ENCODE data around the gene RPL10.

Gene RPL10

GRCh38 chrX:154397888-154398667 is at the start of gene RPL10:
RPL10 (plus strand) TSS chrX:154398377; CDS start chrX:154398520, 143 bp downstream.
- peak; percentile 89 for DNase-seq

- no peak for DNase-seq
These were observed 49.4 kb upstream of the RPL10 start for GRCh38 chrX:154348646-154349358.

- no peak for DNase-seq
These were observed 48.7 kb upstream of the RPL10 start for GRCh38 chrX:154349359-154349935.

- DNase-seq = no peak
These were observed 48.2 kb upstream of the RPL10 start for GRCh38 chrX:154349979-154350378.

- no peak for DNase-seq
These were observed 47.6 kb upstream of the RPL10 start for GRCh38 chrX:154350429-154351182.

GRCh38 chrX:154351183-154352011 is 46.8 kb upstream of the RPL10 start:
- DNase-seq = no peak

- no peak for DNase-seq
These were observed 46.2 kb upstream of the RPL10 start for GRCh38 chrX:154352012-154352401.

GRCh38 chrX:154352466-154352865 is 45.7 kb upstream of the RPL10 start:
- DNase-seq = no peak

- DNase-seq = no peak
These were observed 44.9 kb upstream of the RPL10 start for GRCh38 chrX:154353172-154353843.

- no peak for DNase-seq
These were observed 44.2 kb upstream of the RPL10 start for GRCh38 chrX:154354013-154354412.

GRCh38 chrX:154354516-154354915 is 43.7 kb upstream of the RPL10 start:
- DNase-seq = no peak

GRCh38 chrX:154355094-154355775 is 42.9 kb upstream of the RPL10 start:
- DNase-seq = no peak

GRCh38 chrX:154355776-154356140 is 42.4 kb upstream of the RPL10 start:
- DNase-seq = no peak

GRCh38 chrX:154356596-154356995 is 41.6 kb upstream of the RPL10 start:
- DNase-seq = no peak

GRCh38 chrX:154357205-154357604 is 41.0 kb upstream of the RPL10 start:
- no peak for DNase-seq

- DNase-seq = no peak
These were observed 40.2 kb upstream of the RPL10 start for GRCh38 chrX:154358011-154358410.

GRCh38 chrX:154358829-154359228 is 39.3 kb upstream of the RPL10 start:
- DNase-seq = no peak

GRCh38 chrX:154359362-154360154 is 38.6 kb upstream of the RPL10 start:
- no peak for DNase-seq

- DNase-seq = no peak
These were observed 37.9 kb upstream of the RPL10 start for GRCh38 chrX:154360155-154360713.
